ENCODE measurements around the gene ZNF592.

ZNF592 gene

GRCh38 chr15:84807228-84807627, 58.8 kb downstream of the ZNF592 start (continued):
- TF ChIP-seq ZNF70 (CRISPR knock-in tag; IDR thresholded peaks at IDR 0.05), result no peak

GRCh38 chr15:84810073-84810840, 61.9 kb downstream of the ZNF592 start:
- ATAC-seq, result no peak; the same call in 2 of the 3 replicates
- TF ChIP-seq ZNF70 (CRISPR knock-in tag; IDR thresholded peaks at IDR 0.05), result no peak
- TF ChIP-seq ZFP3 (CRISPR knock-in tag; IDR thresholded peaks at IDR 0.05), result no peak
- no peak for TF ChIP-seq CSRNP3 (CRISPR knock-in tag; IDR thresholded peaks at IDR 0.05)
- no peak for TF ChIP-seq ZC3H10 (CRISPR knock-in tag; IDR thresholded peaks at IDR 0.05)
- no peak for TF ChIP-seq TOX (CRISPR knock-in tag; IDR thresholded peaks at IDR 0.05; ENCODE audit: borderline replicate concordance)
- no peak for TF ChIP-seq ARNTL (CRISPR knock-in tag; IDR thresholded peaks at IDR 0.05; ENCODE audit: borderline replicate concordance, low read depth)
- TF ChIP-seq CSDC2 (CRISPR knock-in tag; IDR thresholded peaks at IDR 0.05), result no peak
- TF ChIP-seq GLIS3 (CRISPR knock-in tag; IDR thresholded peaks at IDR 0.05), result no peak

- TF ChIP-seq ARNTL (CRISPR knock-in tag; IDR thresholded peaks at IDR 0.05; ENCODE audit: borderline replicate concordance, low read depth), result no peak
- no peak for TF ChIP-seq PATZ1 (CRISPR knock-in tag; IDR thresholded peaks at IDR 0.05; ENCODE audit: borderline replicate concordance)
- no peak for TF ChIP-seq ZNF565 (CRISPR knock-in tag; conservative IDR thresholded peaks at IDR 0.05; ENCODE audit: low read depth)
- no peak for TF ChIP-seq TCF4 (CRISPR knock-in tag; IDR thresholded peaks at IDR 0.05; ENCODE audit: borderline replicate concordance)
- no peak for TF ChIP-seq GLIS3 (CRISPR knock-in tag; IDR thresholded peaks at IDR 0.05)
- no peak for TF ChIP-seq CREB5 (CRISPR knock-in tag; IDR thresholded peaks at IDR 0.05; ENCODE audit: low read depth)
- TF ChIP-seq ESRRG (CRISPR knock-in tag; IDR thresholded peaks at IDR 0.05), result no peak
- TF ChIP-seq PPARA (CRISPR knock-in tag; IDR thresholded peaks at IDR 0.05; ENCODE audit: borderline replicate concordance), result no peak
- TF ChIP-seq ZFP30 (CRISPR knock-in tag; IDR thresholded peaks at IDR 0.05), result no peak
- TF ChIP-seq OSR1 (CRISPR knock-in tag; IDR thresholded peaks at IDR 0.05), result no peak
- TF ChIP-seq ZNF8 (CRISPR knock-in tag; IDR thresholded peaks at IDR 0.05), result no peak
- no peak for TF ChIP-seq ZFP3 (CRISPR knock-in tag; IDR thresholded peaks at IDR 0.05)
- TF ChIP-seq SNAI2 (CRISPR knock-in tag; IDR thresholded peaks at IDR 0.05), result no peak
- no peak for TF ChIP-seq ZNF70 (CRISPR knock-in tag; IDR thresholded peaks at IDR 0.05)
- no peak for TF ChIP-seq RARB (CRISPR knock-in tag; IDR thresholded peaks at IDR 0.05)
- no peak for TF ChIP-seq CSRNP3 (CRISPR knock-in tag; IDR thresholded peaks at IDR 0.05)
- no peak for TF ChIP-seq CSDC2 (CRISPR knock-in tag; IDR thresholded peaks at IDR 0.05)
- no peak for TF ChIP-seq BACH2 (CRISPR knock-in tag; IDR thresholded peaks at IDR 0.05; ENCODE audit: borderline replicate concordance)
- TF ChIP-seq ISL1 (CRISPR knock-in tag; IDR thresholded peaks at IDR 0.05), result no peak
- TF ChIP-seq TSHZ2 (CRISPR knock-in tag; IDR thresholded peaks at IDR 0.05), result no peak
- no peak for ATAC-seq
These were observed 62.8 kb downstream of the ZNF592 start for GRCh38 chr15:84811151-84811550.
